Activated naive CD8-positive, alpha-beta T cell treated with anti-CD3 and anti-CD28 coated beads, Interleukin-2, amount 10 ng/mL, durations not matched to agents 7 days and 5 days (primary cell): ENCODE measurements around the gene RPS6KB1. TPM values are rescaled to one million over a fixed set of nuclear protein-coding genes. Genes with fewer than 3 reads are reported as not detected.
A peak's percentile ranks its signal among the peaks of the same experiment; 100 is the strongest.
"Not testable (repeated sequence)": the region's sequence is repeated elsewhere in the genome, so short reads cannot be mapped to it uniquely, and the experiment has no call there.

Experiments used
- ATAC-seq: fragments of 150-1000 bp; cut with Tn5 transposase; one replicate; pipeline ENCODE4 v1.10.0; 2021; ENCODE audit warnings: low read depth, moderate library complexity
- POLR2A ChIA-PET: fragments of 350-600 bp; sonication (Branson Sonifier 250); formaldehyde crosslinking; loops from one replicate; lab custom pipeline; 2021; ENCODE audit warnings: antibody characterized with exemption; lab: Charles Lee
- DNase-seq: peaks from one replicate; pipeline ENCODE4 v3.0.0; 2021
- H3K27ac Mint-ChIP-seq: one replicate; pipeline ENCODE4 v1.8.0; 2022; ENCODE audit warnings: mild to moderate bottlenecking, mixed read lengths
- H3K27me3 Mint-ChIP-seq: one replicate; pipeline ENCODE4 v1.8.0; 2022; ENCODE audit warnings: mild to moderate bottlenecking, moderate library complexity, mixed read lengths
- H3K36me3 Mint-ChIP-seq: one replicate; pipeline ENCODE4 v1.8.0; 2021; ENCODE audit warnings: mild to moderate bottlenecking, mixed read lengths
- H3K4me1 Mint-ChIP-seq: one replicate; pipeline ENCODE4 v1.8.0; 2021; ENCODE audit warnings: mixed read lengths
- H3K4me3 Mint-ChIP-seq: one replicate; pipeline ENCODE4 v1.8.0; 2022; ENCODE audit warnings: mild to moderate bottlenecking, moderate library complexity, mixed read lengths
- H3K9me3 Mint-ChIP-seq: one replicate; pipeline ENCODE4 v1.8.0; 2021; ENCODE audit warnings: mixed read lengths
- total RNA-seq, 2 experiments: library from RNA; stranded (reverse); gene quantifications; one replicate each; pipeline ENCODE4 v1.2.3, GENCODE V29; 2021

The RPS6KB1 gene
- total RNA-seq, 2 experiments from 2014 or later, result 46.3 to 49.4 TPM

DNA sequence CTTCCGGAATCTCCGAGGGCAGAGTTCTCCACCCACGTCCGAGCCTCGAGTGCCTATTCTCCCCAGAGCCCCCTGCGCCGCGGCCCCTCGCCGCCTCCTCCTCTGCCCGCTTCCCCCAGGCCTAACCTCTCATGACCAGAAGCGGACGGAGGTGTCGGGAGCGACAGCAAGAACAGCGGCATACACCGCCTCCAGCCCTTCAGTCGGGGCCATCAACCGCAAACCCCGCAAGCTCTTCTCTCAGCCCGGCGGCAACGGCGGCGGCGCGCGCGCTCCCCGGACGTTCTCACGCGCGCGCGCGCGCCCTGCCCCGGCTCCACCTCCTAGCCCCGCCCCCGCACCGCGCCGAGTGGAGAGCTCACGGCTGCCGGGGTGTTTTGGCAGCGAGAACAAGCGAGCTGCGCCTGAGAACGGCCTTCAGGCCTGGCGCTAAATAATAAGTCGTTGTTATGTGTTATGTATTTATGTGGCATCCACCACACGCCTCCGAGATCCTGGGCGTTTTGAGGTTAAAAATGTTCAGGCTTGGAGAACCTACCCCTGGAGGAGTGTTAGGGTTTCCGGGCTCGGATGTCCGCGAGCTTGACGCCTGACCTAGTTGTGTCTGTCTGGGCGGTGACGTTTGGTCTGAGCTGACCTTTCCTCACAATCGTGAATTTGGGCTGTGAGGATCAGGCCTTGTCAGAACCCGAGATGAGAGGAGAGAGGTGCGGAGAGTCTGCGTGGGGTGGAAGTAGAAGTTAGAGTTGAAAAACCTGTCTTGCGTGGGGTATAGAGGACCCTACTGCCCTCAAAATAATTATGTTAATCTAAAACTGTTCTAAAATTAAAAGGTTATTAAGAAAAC lies 71.8 kb downstream of the RPS6KB1 start, which contains the start of gene RNFT1:
Gene RNFT1, minus strand, starts transcription at position 259 of the 847 bp plus-strand sequence. Its CDS starts 77 bp downstream, at position 182.
- ATAC-seq (peak; percentile 90), DNase-seq (peak; percentile 97)
- Mint-ChIP-seq H3K4me1 (peaks cover 15% of the 10 kb centered on the region), H3K36me3 (peaks cover 3% of the 10 kb centered on the region), H3K9me3 (no peaks in the 10 kb centered on the region), H3K27ac (peak within 1 kb of the TSS; percentile 96), H3K4me3 (peak within 1 kb of the TSS; percentile 97), H3K27me3 (no peaks in the 10 kb centered on the region)
- POLR2A ChIA-PET, result interaction anchor here (0.6 to 1.8 kb wide), 7 partner anchors 72 to 632 kb away, joined by 3 to 11 read pairs (median 4); partner anchors contain the start of genes PTRH2, RPS6KB1, TUBD1 and VMP1

DNA sequence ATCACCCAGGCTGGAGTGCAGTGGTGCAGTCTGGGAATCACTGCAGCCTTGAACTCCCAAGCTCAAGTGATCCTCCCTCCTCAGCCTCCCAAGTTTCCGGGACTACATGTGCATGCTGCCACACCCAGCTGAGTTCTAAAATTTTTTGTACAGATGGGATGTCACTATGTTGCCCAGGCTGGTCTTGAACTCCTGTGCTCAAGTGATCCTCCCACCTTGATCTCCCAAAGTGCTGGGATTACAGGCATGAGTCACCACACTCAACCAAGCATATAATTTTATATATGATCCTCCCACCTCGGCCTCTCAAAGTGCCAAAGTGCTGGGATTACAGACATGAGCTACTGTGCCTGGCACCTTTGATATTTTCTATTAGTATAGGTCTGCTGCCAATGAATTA lies 78.8 kb downstream of the RPS6KB1 start:
- ATAC-seq, H3K4me1 Mint-ChIP-seq: not testable (repeated sequence)

DNA sequence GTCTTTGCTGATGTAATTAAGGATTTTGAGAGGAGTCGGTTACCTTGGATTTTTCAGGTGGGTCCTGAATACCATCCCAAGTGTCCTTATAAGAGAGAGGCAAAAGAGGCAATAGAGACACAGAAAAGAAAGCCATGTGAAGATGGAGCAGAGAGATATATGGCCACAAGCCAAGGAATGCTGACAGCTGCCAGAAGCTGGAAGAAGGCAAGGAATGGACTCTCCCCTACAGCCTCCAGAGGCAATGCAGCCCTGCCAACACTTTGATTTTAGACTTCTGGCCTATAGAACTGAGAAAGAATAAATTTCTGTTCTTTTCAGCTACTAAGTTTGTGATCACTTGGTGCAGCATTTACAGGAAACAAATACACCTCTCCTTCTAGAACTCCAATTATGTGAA lies 79.9 kb downstream of the RPS6KB1 start:
- no peak for DNase-seq
- H3K36me3 Mint-ChIP-seq, result no peaks in the 10 kb centered on the region
- POLR2A ChIA-PET, result no interaction called here
- no peak overlapping the region for H3K27ac Mint-ChIP-seq
- no peaks in the 10 kb centered on the region for H3K9me3 Mint-ChIP-seq
- H3K27me3 Mint-ChIP-seq, result peaks cover 6% of the 10 kb centered on the region
- ATAC-seq, result no peak
- H3K4me1 Mint-ChIP-seq, result no peaks in the 10 kb centered on the region
- H3K4me3 Mint-ChIP-seq, result no peak overlapping the region

More for the DNA sequence above, 78.8 kb downstream of the RPS6KB1 start:
- H3K27ac Mint-ChIP-seq, H3K9me3 Mint-ChIP-seq, DNase-seq, H3K27me3 Mint-ChIP-seq, H3K4me3 Mint-ChIP-seq, POLR2A ChIA-PET, H3K36me3 Mint-ChIP-seq: not testable (repeated sequence)

DNA sequence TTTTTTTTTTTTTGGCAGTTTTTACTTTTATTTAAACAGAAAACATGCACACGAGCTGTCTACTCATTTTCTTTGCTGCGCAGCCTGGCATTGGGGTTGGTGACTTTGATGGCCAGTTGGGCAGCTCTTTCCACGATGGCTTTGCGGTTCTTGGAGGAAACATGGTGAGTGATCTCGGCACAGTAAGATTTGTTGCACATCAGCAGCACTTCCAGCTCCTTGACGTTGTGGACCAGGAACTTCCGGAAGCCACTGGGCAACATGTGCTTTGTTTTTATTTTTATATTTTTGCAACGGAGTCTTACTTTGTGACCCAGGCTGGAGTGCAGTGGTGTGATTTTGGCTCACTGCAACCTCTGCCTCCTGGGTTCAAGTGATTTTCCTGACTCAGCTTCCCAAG lies 80.6 kb downstream of the RPS6KB1 start:
- H3K4me3 Mint-ChIP-seq, DNase-seq, H3K27me3 Mint-ChIP-seq, H3K4me1 Mint-ChIP-seq, H3K27ac Mint-ChIP-seq, H3K9me3 Mint-ChIP-seq, ATAC-seq, POLR2A ChIA-PET, H3K36me3 Mint-ChIP-seq: not testable (repeated sequence)

DNA sequence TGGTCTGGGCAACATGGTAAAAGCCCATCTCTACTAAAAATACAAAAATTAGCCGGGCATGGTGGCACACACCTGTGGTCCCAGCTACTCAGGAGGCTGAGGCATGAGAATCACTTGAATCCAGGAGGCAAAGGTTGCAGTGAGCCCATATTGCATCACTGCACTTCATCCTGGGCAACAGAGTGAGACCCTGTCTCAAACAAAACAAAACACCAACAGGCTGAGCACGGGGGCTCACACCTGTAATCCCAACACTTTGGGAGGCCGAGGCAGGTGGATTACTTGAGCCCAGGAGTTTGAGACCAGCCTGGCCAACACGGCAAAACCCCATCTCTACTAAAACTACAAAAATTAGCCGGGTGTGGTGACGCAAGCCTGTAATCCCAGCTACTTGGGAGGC lies 82.2 kb downstream of the RPS6KB1 start:
- H3K4me1 Mint-ChIP-seq, H3K9me3 Mint-ChIP-seq, POLR2A ChIA-PET, H3K27ac Mint-ChIP-seq, ATAC-seq, H3K36me3 Mint-ChIP-seq, H3K27me3 Mint-ChIP-seq, H3K4me3 Mint-ChIP-seq, DNase-seq: not testable (repeated sequence)

DNA sequence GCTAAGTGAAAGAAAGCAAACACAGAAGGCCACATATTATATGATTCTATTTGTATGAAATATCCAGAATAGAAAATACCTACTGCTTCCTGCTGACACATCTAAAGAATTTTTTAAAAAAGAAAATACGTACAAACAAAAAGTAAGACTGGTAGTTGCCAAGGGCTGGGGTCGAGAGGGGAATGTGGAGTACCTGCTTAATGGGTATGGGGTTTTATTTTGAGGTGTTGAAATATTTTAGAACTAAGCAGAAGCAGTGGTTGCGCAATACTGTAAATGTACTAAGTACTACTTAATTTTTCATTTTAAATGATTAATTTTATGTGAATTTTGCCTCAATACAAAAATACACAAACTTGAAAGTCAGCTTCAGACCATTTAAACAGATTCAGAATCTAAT lies 103.7 kb downstream of the RPS6KB1 start:
- H3K9me3 Mint-ChIP-seq, H3K4me3 Mint-ChIP-seq, H3K27ac Mint-ChIP-seq, H3K36me3 Mint-ChIP-seq, DNase-seq, ATAC-seq, H3K4me1 Mint-ChIP-seq, POLR2A ChIA-PET, H3K27me3 Mint-ChIP-seq: not testable (repeated sequence)

Other genes starting within 250 kb of the RPS6KB1 start
- 10 to 100 TPM; 16.2 to 17.3 TPM for gene PTRH2, start 185.7 kb upstream of the RPS6KB1 start, total RNA-seq
- 100 to 1,000 TPM; 114 to 116 TPM for gene VMP1, start 185.5 kb upstream of the RPS6KB1 start, total RNA-seq
- gene TUBD1, start 178 bp upstream of the RPS6KB1 start, total RNA-seq, result 10 to 100 TPM; 16.5 to 21.1 TPM
- gene RNFT1, start 71.6 kb downstream of the RPS6KB1 start, total RNA-seq, result 10 to 100 TPM; 23.9 to 25.0 TPM
- gene HEATR6, start 185.8 kb downstream of the RPS6KB1 start, total RNA-seq, result 10 to 100 TPM; 21.3 to 24.5 TPM